Measurements from ENCODE around the gene ATP5MG.

ATP5MG gene

DNA sequence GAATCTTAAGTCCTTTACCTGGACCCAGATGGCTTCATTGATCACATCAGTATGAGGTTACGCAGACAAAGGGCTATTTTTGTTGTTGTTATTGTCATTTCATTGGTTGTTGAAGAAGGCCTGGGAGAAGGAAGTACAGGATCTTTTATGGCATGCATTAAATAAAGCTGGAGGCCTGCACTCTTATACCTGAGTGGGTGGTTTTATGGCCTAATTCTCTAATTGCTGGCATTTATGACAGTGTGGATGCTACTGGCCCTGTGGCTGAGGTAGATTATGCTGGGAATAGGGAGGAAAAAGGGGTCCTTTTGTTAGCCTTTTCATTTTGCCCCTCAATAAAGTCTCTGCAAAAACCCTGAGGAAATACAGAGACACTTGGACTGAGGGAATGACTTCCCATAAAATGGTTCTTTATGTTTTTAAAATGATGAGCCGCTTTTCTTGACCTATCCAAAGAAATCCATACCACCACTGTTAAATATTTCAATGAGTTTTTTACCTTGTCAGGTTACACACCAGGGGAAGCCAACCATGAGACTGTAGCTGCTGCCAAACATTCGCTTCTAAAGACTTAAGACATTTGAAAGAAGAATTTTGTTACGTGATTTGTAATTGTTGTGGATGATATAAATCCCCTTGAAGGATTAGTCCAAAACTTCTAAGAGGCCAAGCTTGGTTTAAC, 41.6 kb downstream of the ATP5MG start:
- no peak overlapping the region for H3K27ac ChIP-seq (ENCODE audit: extremely low read depth, low read depth, low read length)
- peaks cover 0 to 42% of the 10 kb centered on the region in 2 experiments; a peak in 2 of 3 replicates for H3K36me3 ChIP-seq (ENCODE audit: control insufficient read depth in 2 of 2, insufficient read depth in 1 of 2, low read length in 2 of 2)
- peak; percentile 62 for TF ChIP-seq ZFHX2 (tag by site-specific recombination; conservative IDR thresholded peaks at IDR 0.05)
- TF ChIP-seq, protein P1, sequence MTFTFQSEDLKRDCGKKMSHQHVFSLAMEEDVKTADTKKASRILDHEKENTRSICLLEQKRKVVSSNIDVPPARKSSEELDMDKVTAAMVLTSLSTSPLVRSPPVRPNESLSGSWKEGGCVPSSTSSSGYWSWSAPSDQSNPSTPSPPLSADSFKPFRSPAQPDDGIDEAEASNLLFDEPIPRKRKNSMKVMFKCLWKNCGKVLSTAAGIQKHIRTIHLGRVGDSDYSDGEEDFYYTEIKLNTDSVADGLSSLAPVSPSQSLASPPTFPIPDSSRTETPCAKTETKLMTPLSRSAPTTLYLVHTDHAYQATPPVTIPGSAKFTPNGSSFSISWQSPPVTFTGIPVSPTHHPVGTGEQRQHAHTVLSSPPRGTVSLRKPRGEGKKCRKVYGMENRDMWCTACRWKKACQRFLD (tag by site-specific recombination; IDR thresholded peaks at IDR 0.05): no peak
- TF ChIP-seq EGR2 (tag by site-specific recombination; IDR thresholded peaks at IDR 0.05; ENCODE audit: low read depth): 0 out of 2 replicates have a peak, but pooled peaks have one; percentile 34
- peak; percentile 64 for TF ChIP-seq OSR2 (tag by site-specific recombination; IDR thresholded peaks at IDR 0.05)
- TF ChIP-seq, protein P2, sequence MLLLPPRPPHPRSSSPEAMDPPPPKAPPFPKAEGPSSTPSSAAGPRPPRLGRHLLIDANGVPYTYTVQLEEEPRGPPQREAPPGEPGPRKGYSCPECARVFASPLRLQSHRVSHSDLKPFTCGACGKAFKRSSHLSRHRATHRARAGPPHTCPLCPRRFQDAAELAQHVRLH (tag by site-specific recombination; IDR thresholded peaks at IDR 0.05): no peak
- ChIA-PET CTCF (interaction anchor here (0.6 kb wide), 3 partner anchors 19 to 45 kb away, joined by 3 read pairs; no protein-coding TSS in a partner anchor), POLR2A (interaction anchor here (0.6 kb wide), 1 partner anchor 26 kb away, joined by 3 read pairs; no protein-coding TSS in a partner anchor)
- H3K4me1 ChIP-seq (ENCODE audit: control insufficient read depth, insufficient read depth, low read length): peaks cover 14% of the 10 kb centered on the region
- no peak overlapping the region for H3K4me3 ChIP-seq (ENCODE audit: low read depth, low read length)
- H3K9me3 ChIP-seq (ENCODE audit: control insufficient read depth, insufficient read depth, low read depth, low read length): no peaks in the 10 kb centered on the region

DNA sequence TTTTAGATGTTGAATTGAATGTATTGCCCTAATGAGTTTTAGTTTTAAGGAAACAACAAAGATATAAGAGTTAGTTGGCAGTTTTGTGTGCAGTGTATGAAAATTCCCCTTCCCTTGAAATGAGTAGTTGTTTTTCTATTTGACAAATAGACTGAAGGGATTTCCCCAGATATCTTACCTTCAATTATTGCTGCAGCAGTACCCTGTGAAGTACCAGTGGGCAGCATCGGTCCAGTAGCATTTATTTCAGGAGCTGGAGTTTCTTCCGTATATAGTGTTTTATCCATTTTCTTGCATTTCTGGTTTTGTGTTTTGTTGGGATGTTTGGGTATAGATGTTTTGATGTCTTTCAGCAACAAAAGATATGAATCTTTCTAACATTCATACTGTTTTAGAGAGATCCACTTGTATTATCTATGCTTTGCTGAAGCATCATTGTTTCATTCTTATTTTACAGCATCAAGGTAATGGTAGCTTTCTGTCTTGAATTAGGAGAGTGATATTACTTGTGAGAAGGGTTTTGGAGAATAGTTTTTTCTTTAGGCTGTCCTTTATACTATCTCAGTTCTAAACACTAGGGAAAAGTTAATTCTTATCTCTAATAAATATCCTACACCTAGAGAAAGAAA, 42.3 kb downstream of the ATP5MG start:
- H3K27ac ChIP-seq (ENCODE audit: extremely low read depth, low read depth, low read length): no peak overlapping the region

DNA sequence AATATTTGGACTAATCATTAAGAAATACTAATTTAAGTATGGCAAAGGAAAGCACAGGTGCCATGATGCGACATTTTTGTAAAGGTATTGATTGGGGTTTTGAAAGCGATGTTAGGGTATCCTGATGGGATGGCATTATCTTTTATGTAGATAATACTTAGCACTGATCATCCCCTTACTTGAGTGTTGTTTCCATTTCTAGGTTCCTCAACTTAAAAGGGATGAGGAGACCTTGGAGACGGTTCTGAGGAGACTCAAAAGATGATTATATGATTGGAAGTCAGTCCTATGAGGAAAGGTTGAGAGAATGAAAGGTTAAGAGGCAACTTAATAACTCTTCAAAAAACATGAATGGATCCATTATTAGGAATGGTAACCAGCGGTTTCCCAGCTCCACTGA, 46.0 kb downstream of the ATP5MG start:
- Histone ChIP-seq H3K36me3 (ENCODE audit: control insufficient read depth in 2 of 2, insufficient read depth in 1 of 2, low read length in 2 of 2) (peaks cover 0 to 22% of the 10 kb centered on the region in 2 experiments; a peak in 2 of 3 replicates), H3K4me3 (ENCODE audit: low read depth, low read length) (no peak overlapping the region), H3K4me1 (ENCODE audit: control insufficient read depth, insufficient read depth, low read length) (peaks cover 6% of the 10 kb centered on the region; the same call in 1 of the 2 replicates), H3K9me3 (ENCODE audit: control insufficient read depth, insufficient read depth, low read depth, low read length) (no peaks in the 10 kb centered on the region), H3K27ac (ENCODE audit: extremely low read depth, low read depth, low read length) (no peak overlapping the region)
- TF ChIP-seq ZNF184 (tag by site-specific recombination; IDR thresholded peaks at IDR 0.05) (peak; percentile 56; the same call in 1 of the 2 replicates), GLIS1 (tag by site-specific recombination; IDR thresholded peaks at IDR 0.05) (no peak)
- POLR2A ChIA-PET: interaction anchor here (1.1 kb wide), 1 partner anchor 12 kb away, joined by 3 read pairs; no protein-coding TSS in a partner anchor
- CTCF ChIA-PET: no interaction called here

More for the DNA sequence above, 42.3 kb downstream of the ATP5MG start:
- POLR2A ChIA-PET: interaction anchor here (0.6 to 1.3 kb wide), 2 partner anchors 8 to 65 kb away, joined by 3 to 5 read pairs; no protein-coding TSS in a partner anchor
- Histone ChIP-seq H3K9me3 (ENCODE audit: control insufficient read depth, insufficient read depth, low read depth, low read length) (no peaks in the 10 kb centered on the region), H3K4me1 (ENCODE audit: control insufficient read depth, insufficient read depth, low read length) (peaks cover 14% of the 10 kb centered on the region), H3K4me3 (ENCODE audit: low read depth, low read length) (no peak overlapping the region), H3K36me3 (ENCODE audit: control insufficient read depth in 2 of 2, insufficient read depth in 1 of 2, low read length in 2 of 2) (peaks cover 0 to 46% of the 10 kb centered on the region in 2 experiments; a peak in 2 of 3 replicates)
- TF ChIP-seq ZSCAN23 (tag by site-specific recombination; IDR thresholded peaks at IDR 0.05) (no peak), ZNF624 (tag by site-specific recombination; IDR thresholded peaks at IDR 0.05) (no peak), HOXD13 (CRISPR knock-in tag; IDR thresholded peaks at IDR 0.05; ENCODE audit: borderline replicate concordance) (no peak), ZNF510 (tag by site-specific recombination; IDR thresholded peaks at IDR 0.05; ENCODE audit: insufficient replicate concordance) (no peak), ZNF600 (tag by site-specific recombination; IDR thresholded peaks at IDR 0.05) (no peak), ZNF768 (tag by site-specific recombination; IDR thresholded peaks at IDR 0.05) (no peak), RBAK (tag by site-specific recombination; IDR thresholded peaks at IDR 0.05) (no peak)
- TF ChIP-seq, protein P3, sequence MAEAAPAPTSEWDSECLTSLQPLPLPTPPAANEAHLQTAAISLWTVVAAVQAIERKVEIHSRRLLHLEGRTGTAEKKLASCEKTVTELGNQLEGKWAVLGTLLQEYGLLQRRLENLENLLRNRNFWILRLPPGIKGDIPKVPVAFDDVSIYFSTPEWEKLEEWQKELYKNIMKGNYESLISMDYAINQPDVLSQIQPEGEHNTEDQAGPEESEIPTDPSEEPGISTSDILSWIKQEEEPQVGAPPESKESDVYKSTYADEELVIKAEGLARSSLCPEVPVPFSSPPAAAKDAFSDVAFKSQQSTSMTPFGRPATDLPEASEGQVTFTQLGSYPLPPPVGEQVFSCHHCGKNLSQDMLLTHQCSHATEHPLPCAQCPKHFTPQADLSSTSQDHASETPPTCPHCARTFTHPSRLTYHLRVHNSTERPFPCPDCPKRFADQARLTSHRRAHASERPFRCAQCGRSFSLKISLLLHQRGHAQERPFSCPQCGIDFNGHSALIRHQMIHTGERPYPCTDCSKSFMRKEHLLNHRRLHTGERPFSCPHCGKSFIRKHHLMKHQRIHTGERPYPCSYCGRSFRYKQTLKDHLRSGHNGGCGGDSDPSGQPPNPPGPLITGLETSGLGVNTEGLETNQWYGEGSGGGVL (tag by site-specific recombination; IDR thresholded peaks at IDR 0.05): no peak
- TF ChIP-seq, protein P4, sequence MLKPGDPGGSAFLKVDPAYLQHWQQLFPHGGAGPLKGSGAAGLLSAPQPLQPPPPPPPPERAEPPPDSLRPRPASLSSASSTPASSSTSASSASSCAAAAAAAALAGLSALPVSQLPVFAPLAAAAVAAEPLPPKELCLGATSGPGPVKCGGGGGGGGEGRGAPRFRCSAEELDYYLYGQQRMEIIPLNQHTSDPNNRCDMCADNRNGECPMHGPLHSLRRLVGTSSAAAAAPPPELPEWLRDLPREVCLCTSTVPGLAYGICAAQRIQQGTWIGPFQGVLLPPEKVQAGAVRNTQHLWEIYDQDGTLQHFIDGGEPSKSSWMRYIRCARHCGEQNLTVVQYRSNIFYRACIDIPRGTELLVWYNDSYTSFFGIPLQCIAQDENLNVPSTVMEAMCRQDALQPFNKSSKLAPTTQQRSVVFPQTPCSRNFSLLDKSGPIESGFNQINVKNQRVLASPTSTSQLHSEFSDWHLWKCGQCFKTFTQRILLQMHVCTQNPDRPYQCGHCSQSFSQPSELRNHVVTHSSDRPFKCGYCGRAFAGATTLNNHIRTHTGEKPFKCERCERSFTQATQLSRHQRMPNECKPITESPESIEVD (tag by site-specific recombination; IDR thresholded peaks at IDR 0.05): no peak
- CTCF ChIA-PET: interaction anchor here (0.6 kb wide), 3 partner anchors 19 to 44 kb away, joined by 3 read pairs; no protein-coding TSS in a partner anchor
